Ectodermal cell (in vitro differentiated cells): ENCODE results near the gene NELL1.

Source experiments
- H3K27ac ChIP-seq: 2 replicates; pipeline ENCODE4 v1.7.0; 2013; ENCODE audit warnings: mild to moderate bottlenecking, low read depth, low read length; ENCODE audit not compliant: insufficient read depth, poor library complexity, severe bottlenecking
- H3K27me3 ChIP-seq: 2 replicates; pipeline ENCODE4 v1.7.0; 2013; ENCODE audit warnings: mild to moderate bottlenecking, low read length; ENCODE audit not compliant: insufficient read depth, control insufficient read depth, poor library complexity, severe bottlenecking
- H3K36me3 ChIP-seq: one replicate; pipeline ENCODE4 v1.7.0; 2013; ENCODE audit warnings: low read length; ENCODE audit not compliant: control insufficient read depth, insufficient read depth
- H3K4me1 ChIP-seq: one replicate; pipeline ENCODE4 v1.7.0; 2013; ENCODE audit warnings: low read length; ENCODE audit not compliant: control insufficient read depth, insufficient read depth
- H3K4me3 ChIP-seq: 2 replicates; pipeline ENCODE4 v1.7.0; 2013; ENCODE audit warnings: low read depth, low read length, control low read depth; ENCODE audit not compliant: insufficient read depth
- H3K9me3 ChIP-seq: 2 replicates; pipeline ENCODE4 v1.7.0; 2013; ENCODE audit warnings: mild to moderate bottlenecking, low read length, moderate library complexity; ENCODE audit not compliant: control insufficient read depth
- WGBS, 2 experiments: methylation state at CpG; one replicate each; pipeline ENCODE4 v1.1.7; 2013; ENCODE audit warnings: missing lambda C conversion rate in 2 of 2; 5-methylcytosine and 5-hydroxymethylcytosine counted together

Gene NELL1

DNA sequence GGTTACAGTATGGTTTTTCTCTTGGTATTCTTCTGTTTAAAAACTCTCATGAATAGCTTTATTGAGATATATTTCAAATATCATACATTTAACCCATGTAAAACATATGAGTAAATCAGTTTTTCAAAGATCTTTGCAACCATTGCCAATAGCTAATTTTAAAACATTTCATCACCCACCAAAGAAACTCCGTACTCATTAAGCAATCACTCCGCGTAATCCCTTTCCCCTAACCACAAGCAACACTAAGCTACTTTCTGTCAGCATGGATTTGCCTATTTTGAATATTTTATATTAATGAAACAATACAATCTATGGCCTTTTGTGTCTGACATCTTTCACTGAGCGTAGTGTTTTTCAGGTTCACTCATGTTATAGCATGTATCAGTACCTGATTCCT is 825.6 kb downstream of the NELL1 start:
- no peak overlapping the region for H3K27ac ChIP-seq
- WGBS, 2 experiments = 99 to 100% methylated on average over 4 of the region's 4 CpGs
- no peaks in the 10 kb centered on the region for H3K36me3 ChIP-seq
- H3K4me1 ChIP-seq = no peaks in the 10 kb centered on the region
- H3K9me3 ChIP-seq = no peaks in the 10 kb centered on the region
- no peak overlapping the region for H3K4me3 ChIP-seq
- no peaks in the 10 kb centered on the region for H3K27me3 ChIP-seq

DNA sequence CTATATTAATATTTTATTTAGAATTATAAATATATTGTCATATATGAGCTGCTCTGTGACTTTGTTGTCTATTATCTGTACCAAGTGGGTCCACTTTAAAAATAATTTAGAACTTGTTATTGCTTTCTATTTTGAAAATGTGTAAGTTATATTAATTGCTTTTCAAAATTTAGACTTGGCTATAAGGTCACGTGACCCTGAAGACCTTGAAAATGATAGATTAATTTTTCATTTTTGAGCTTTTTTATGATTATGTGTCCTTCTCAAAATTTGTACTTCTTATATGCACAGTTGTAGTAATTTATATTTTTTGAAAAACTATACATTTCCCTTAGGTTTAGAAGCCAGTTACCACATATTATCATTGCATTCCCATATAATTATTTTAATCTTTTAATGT is 826.5 kb downstream of the NELL1 start:
- 83 to 100% methylated on average over 1 of the region's 1 CpG for WGBS, 2 experiments
- Histone ChIP-seq H3K36me3 (no peaks in the 10 kb centered on the region), H3K4me1 (no peaks in the 10 kb centered on the region), H3K4me3 (no peak overlapping the region), H3K9me3 (no peaks in the 10 kb centered on the region), H3K27me3 (no peaks in the 10 kb centered on the region), H3K27ac (no peak overlapping the region)

DNA sequence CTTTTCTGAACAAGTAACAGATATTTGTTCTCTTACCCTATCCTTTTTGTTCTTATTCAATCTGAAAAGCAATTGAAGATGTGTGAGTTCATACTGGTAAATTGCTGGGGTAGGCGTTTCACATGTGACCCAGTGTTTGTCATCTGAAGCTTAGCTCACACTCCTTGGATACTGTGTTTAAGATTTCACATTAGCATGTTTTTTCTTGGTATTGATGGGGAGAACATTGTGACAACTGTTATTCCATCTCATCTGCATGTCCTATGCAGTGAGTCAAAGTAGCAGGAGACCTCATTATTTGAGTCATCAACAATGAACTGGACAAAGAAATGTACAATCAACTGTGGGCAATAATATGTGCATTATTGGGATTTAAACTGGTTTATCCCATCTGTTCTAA is 831.9 kb downstream of the NELL1 start:
- Histone ChIP-seq H3K27me3 (no peaks in the 10 kb centered on the region), H3K9me3 (no peaks in the 10 kb centered on the region), H3K4me3 (no peak overlapping the region), H3K27ac (no peak overlapping the region), H3K4me1 (no peaks in the 10 kb centered on the region), H3K36me3 (no peaks in the 10 kb centered on the region)
- WGBS, 2 experiments = 88 to 93% methylated on average over 1 of the region's 1 CpG

DNA sequence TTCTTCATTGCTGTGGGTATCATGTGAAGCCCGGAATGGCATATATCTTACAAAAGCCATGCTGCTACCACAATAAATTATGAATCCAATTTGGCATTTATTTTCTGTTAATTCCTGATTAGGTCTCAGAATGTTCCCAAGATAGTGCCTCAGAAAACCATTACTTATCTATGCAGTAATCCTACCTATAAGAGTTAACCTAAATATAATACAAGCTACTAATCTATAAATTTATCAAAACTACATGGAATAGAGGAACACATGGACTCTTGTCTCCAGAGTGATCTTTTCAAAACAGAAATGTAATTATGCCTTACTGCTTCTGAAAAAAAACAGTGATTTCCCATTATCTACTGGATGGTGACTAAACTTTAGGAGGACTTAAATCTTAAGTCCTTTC is 835.7 kb downstream of the NELL1 start:
- no peaks in the 10 kb centered on the region for H3K9me3 ChIP-seq
- no peak overlapping the region for H3K4me3 ChIP-seq
- H3K4me1 ChIP-seq = no peaks in the 10 kb centered on the region
- no peak overlapping the region for H3K27ac ChIP-seq
- H3K36me3 ChIP-seq = no peaks in the 10 kb centered on the region
- WGBS, 2 experiments = 67 to 80% methylated on average over 1 of the region's 1 CpG
- no peaks in the 10 kb centered on the region for H3K27me3 ChIP-seq

DNA sequence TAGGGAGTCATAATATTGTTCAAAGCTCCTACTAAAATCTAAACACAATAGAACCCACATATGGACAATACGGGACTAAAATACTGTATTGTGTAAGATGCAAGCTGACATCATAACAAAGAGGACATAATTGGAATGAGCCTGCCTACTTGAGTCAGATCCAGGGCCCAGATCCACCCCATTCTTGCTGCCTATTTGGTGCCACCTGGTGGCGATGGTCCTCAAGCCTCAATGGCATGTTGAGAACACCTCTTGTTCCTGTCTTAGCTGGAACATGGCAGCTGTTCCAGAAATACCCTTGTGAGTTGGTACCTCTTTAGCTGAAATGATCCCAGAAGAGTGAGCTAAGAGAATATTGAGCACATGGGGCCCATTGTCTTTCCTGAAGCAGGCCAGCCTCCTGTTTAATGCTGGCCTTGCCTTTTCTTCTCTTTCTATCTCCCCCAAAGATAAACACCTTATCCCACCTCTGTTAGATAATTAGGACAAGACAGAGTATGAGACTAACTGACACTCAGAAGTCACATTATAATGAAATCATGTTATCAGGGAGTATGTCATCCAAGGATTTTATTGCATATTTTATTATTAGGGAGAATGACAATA is 842.6 kb downstream of the NELL1 start:
- 25 to 32% methylated on average over 2 of the region's 2 CpGs for WGBS, 2 experiments
- Histone ChIP-seq H3K4me3 (no peak overlapping the region), H3K27me3 (no peaks in the 10 kb centered on the region), H3K36me3 (no peaks in the 10 kb centered on the region), H3K9me3 (no peaks in the 10 kb centered on the region), H3K27ac (no peak overlapping the region), H3K4me1 (no peaks in the 10 kb centered on the region)

DNA sequence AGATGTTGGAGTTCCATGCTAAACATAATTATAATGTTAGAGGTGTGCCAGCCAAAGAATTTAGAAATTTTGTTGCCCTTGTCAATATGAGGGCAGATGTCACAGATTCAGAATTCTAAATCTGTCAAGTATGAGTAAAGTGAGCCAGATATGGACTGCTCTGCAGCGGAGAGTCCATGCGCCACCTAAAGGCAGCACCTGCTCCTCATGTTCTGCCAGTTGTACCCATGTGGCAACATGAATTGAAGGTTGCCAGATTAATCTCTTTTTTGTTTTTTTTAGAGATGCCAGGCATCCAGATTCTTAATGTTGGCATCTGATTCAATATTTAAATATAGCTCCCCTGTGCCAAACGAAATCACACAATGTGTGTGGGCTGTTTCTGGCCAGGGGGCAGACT is 844.9 kb downstream of the NELL1 start:
- no peaks in the 10 kb centered on the region for H3K4me1 ChIP-seq
- no peak overlapping the region for H3K4me3 ChIP-seq
- no peaks in the 10 kb centered on the region for H3K27me3 ChIP-seq
- WGBS, 2 experiments = 47 to 65% methylated on average over 3 of the region's 3 CpGs
- no peaks in the 10 kb centered on the region for H3K9me3 ChIP-seq
- no peaks in the 10 kb centered on the region for H3K36me3 ChIP-seq
- H3K27ac ChIP-seq = no peak overlapping the region

DNA sequence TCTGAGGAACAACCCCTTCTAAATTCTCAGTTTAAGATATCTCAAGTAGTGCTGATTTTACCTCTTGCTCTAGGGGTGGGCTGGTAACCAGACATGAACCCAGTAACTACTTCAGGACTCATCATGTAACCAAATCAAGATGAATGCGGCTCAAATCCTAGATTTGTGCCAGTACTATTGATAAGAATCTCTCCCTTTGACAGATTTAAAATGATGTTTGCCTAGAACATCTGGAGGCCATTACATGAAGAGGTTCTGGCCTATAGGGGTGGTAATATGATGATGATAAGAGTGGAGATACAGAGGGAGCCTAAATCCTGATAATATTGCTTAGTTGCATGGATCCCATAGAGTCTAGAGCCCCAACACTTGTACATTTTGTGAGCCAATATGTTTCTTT is 850.9 kb downstream of the NELL1 start:
- 95 to 100% methylated on average over 1 of the region's 1 CpG for WGBS, 2 experiments

DNA sequence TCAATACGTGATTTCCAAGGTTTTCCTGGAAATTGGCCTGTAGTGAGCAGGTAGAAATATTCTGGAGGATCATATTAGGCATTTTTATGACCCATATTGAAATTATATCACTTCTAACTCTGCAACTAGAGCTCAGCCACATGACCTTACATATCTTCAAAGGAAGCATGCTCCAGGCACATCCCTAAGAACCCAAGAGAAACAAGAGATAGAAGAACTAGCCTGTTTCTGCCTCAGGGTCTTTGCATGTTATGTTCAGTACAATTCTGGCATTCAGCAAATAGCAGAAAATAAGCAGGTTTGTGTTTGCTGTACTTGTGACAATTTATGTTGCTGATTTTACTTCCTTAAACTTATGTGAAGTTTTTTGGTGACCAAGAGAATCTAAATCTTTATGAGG is 859.8 kb downstream of the NELL1 start:
- Histone ChIP-seq H3K4me1 (no peaks in the 10 kb centered on the region), H3K27ac (no peak overlapping the region), H3K4me3 (no peak overlapping the region), H3K27me3 (no peaks in the 10 kb centered on the region), H3K9me3 (no peaks in the 10 kb centered on the region), H3K36me3 (no peaks in the 10 kb centered on the region)
- WGBS, 2 experiments = 92% methylated on average over 1 of the region's 1 CpG

More for the DNA sequence above, 850.9 kb downstream of the NELL1 start:
- no peaks in the 10 kb centered on the region for H3K27me3 ChIP-seq
- no peaks in the 10 kb centered on the region for H3K9me3 ChIP-seq
- no peak overlapping the region for H3K4me3 ChIP-seq
- no peak overlapping the region for H3K27ac ChIP-seq
- H3K4me1 ChIP-seq = no peaks in the 10 kb centered on the region
- H3K36me3 ChIP-seq = no peaks in the 10 kb centered on the region

DNA sequence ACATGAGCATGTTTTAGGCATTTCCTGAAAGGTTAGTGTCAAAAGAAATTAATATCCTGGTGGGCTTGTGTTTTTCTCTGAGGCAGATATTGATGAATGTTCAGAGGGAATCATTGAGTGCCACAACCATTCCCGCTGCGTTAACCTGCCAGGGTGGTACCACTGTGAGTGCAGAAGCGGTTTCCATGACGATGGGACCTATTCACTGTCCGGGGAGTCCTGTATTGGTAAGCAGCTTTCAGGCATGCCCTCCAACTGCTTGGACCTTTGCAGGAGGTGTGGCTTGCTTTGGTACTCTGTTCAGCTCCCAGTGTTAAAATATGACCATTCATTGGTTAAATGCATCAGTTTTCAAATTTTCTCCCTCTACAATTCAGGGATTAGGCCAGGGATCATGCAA is 864.9 kb downstream of the NELL1 start:
- Histone ChIP-seq H3K36me3 (no peaks in the 10 kb centered on the region), H3K9me3 (no peaks in the 10 kb centered on the region)

DNA sequence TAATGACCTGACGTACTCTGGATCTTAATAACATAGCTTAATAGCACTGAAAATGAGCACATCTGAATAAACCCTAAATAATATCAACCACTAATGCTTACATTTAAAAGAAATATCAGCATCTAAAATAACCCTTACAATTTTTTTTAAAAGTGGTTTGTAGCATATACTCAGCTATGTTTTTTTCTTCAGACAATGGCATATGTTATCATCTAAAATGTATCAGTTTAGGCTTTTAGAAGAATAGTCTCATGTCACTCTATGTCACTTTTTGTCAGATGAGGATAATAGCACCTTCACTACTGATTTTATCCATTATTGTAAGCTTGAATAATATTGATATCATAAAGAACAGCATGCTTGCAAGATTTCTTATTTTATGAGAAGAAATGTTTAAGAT is 868.6 kb downstream of the NELL1 start:
- no peak overlapping the region for H3K4me3 ChIP-seq

More for the DNA sequence above, 864.9 kb downstream of the NELL1 start:
- H3K27me3 ChIP-seq = no peaks in the 10 kb centered on the region
- H3K4me3 ChIP-seq = no peak overlapping the region
- 76 to 78% methylated on average over 5 of the region's 5 CpGs for WGBS, 2 experiments
- H3K4me1 ChIP-seq = no peaks in the 10 kb centered on the region
- no peak overlapping the region for H3K27ac ChIP-seq

More for the DNA sequence above, 868.6 kb downstream of the NELL1 start:
- no peaks in the 10 kb centered on the region for H3K27me3 ChIP-seq
- H3K9me3 ChIP-seq = no peaks in the 10 kb centered on the region
- H3K27ac ChIP-seq = no peak overlapping the region
- WGBS, 2 experiments = 86 to 100% methylated on average over 1 of the region's 1 CpG
- no peaks in the 10 kb centered on the region for H3K36me3 ChIP-seq
- no peaks in the 10 kb centered on the region for H3K4me1 ChIP-seq
